NT2/D1 (cell line): ENCODE results near the gene SMIM13.

Experiments used
- DNase-seq: peaks from one replicate; pipeline ENCODE4 v3.0.0-alpha.2; 2011; ENCODE audit warnings: low read depth, low spot score
- H3K27me3 ChIP-seq: 2 replicates; pipeline ENCODE4 v1.6.0; 2011; ENCODE audit warnings: mild to moderate bottlenecking; ENCODE audit not compliant: insufficient read length, insufficient read depth
- H3K36me3 ChIP-seq: 2 replicates; pipeline ENCODE4 v1.6.1; 2011; ENCODE audit warnings: mild to moderate bottlenecking, low read length, mixed read lengths; ENCODE audit not compliant: insufficient read depth, insufficient read length
- H3K4me1 ChIP-seq: 2 replicates; pipeline ENCODE4 v1.5.1; 2011; ENCODE audit not compliant: insufficient read depth, insufficient read length
- H3K4me3 ChIP-seq: 2 replicates; pipeline ENCODE4 v1.5.1; 2011; ENCODE audit warnings: low read depth; ENCODE audit not compliant: insufficient read length
- H3K9ac ChIP-seq: 2 replicates; pipeline ENCODE4 v1.6.0; 2011; ENCODE audit warnings: low read depth; ENCODE audit not compliant: insufficient read length
- H3K9me3 ChIP-seq: 2 replicates; pipeline ENCODE4 v1.5.1; 2011; ENCODE audit warnings: mild to moderate bottlenecking, low read length; ENCODE audit not compliant: insufficient read depth
- SUZ12 ChIP-seq: IDR thresholded peaks from 2 replicates; pipeline ENCODE4 v1.6.1; 2011; ENCODE audit not compliant: insufficient read length, insufficient read depth; ENCODE audit errors: extremely low read depth
- YY1 ChIP-seq: IDR thresholded peaks from 2 replicates; pipeline ENCODE4 v1.6.1; 2011; ENCODE audit not compliant: insufficient read length, insufficient read depth
- ZNF274 ChIP-seq: IDR thresholded peaks from 2 replicates; pipeline ENCODE4 v1.6.1; 2011; ENCODE audit warnings: mild to moderate bottlenecking, low read depth, low read length

SMIM13 gene

GRCh38 chr6:11056871-11057270, 36.8 kb upstream of the SMIM13 start:
- TF ChIP-seq YY1 (no peak), ZNF274 (no peak), SUZ12 (no peak)
- Histone ChIP-seq H3K9ac (no peak overlapping the region), H3K4me3 (no peak overlapping the region), H3K36me3 (no peaks in the 10 kb centered on the region), H3K27me3 (no peaks in the 10 kb centered on the region), H3K4me1 (no peaks in the 10 kb centered on the region), H3K9me3 (no peaks in the 10 kb centered on the region)
- no peak for DNase-seq

- H3K27me3 ChIP-seq, result no peaks in the 10 kb centered on the region
- no peaks in the 10 kb centered on the region for H3K4me1 ChIP-seq
- H3K36me3 ChIP-seq, result no peaks in the 10 kb centered on the region
- H3K4me3 ChIP-seq, result no peak overlapping the region
- H3K9me3 ChIP-seq, result no peaks in the 10 kb centered on the region
- TF ChIP-seq YY1 (no peak), SUZ12 (no peak), ZNF274 (no peak)
- H3K9ac ChIP-seq, result no peak overlapping the region
- no peak for DNase-seq
Measured at GRCh38 chr6:11058406-11058805, 35.2 kb upstream of the SMIM13 start.

GRCh38 chr6:11062083-11062482, 31.6 kb upstream of the SMIM13 start:
- no peaks in the 10 kb centered on the region for H3K9me3 ChIP-seq
- no peaks in the 10 kb centered on the region for H3K27me3 ChIP-seq
- TF ChIP-seq YY1 (no peak), ZNF274 (no peak), SUZ12 (no peak)
- no peak overlapping the region for H3K9ac ChIP-seq
- no peak for DNase-seq
- H3K4me1 ChIP-seq, result no peaks in the 10 kb centered on the region
- H3K36me3 ChIP-seq, result no peaks in the 10 kb centered on the region
- no peak overlapping the region for H3K4me3 ChIP-seq

- Histone ChIP-seq H3K4me3 (no peak overlapping the region), H3K36me3 (no peaks in the 10 kb centered on the region), H3K9me3 (no peaks in the 10 kb centered on the region), H3K9ac (no peak overlapping the region), H3K27me3 (no peaks in the 10 kb centered on the region), H3K4me1 (no peaks in the 10 kb centered on the region)
- no peak for DNase-seq
- TF ChIP-seq SUZ12 (no peak), ZNF274 (no peak), YY1 (no peak)
Measured at GRCh38 chr6:11062715-11063114, 30.9 kb upstream of the SMIM13 start.

- TF ChIP-seq ZNF274 (no peak), SUZ12 (no peak), YY1 (no peak)
- Histone ChIP-seq H3K9me3 (no peaks in the 10 kb centered on the region), H3K27me3 (no peaks in the 10 kb centered on the region), H3K4me3 (no peak overlapping the region), H3K36me3 (no peaks in the 10 kb centered on the region), H3K4me1 (no peaks in the 10 kb centered on the region), H3K9ac (no peak overlapping the region)
- no peak for DNase-seq
Measured at GRCh38 chr6:11064836-11065235, 28.8 kb upstream of the SMIM13 start.

GRCh38 chr6:11065436-11066202, 28.0 kb upstream of the SMIM13 start:
- H3K9me3 ChIP-seq, result no peaks in the 10 kb centered on the region
- no peak for DNase-seq
- no peaks in the 10 kb centered on the region for H3K36me3 ChIP-seq
- H3K27me3 ChIP-seq, result no peaks in the 10 kb centered on the region
- no peak overlapping the region for H3K9ac ChIP-seq
- no peak overlapping the region for H3K4me3 ChIP-seq
- H3K4me1 ChIP-seq, result no peaks in the 10 kb centered on the region
- TF ChIP-seq YY1, result no peak
- TF ChIP-seq ZNF274, result no peak
- no peak for TF ChIP-seq SUZ12

- TF ChIP-seq ZNF274 (no peak), SUZ12 (no peak), YY1 (no peak)
- no peaks in the 10 kb centered on the region for H3K27me3 ChIP-seq
- DNase-seq, result no peak
- H3K36me3 ChIP-seq, result no peaks in the 10 kb centered on the region
- no peak overlapping the region for H3K9ac ChIP-seq
- no peak overlapping the region for H3K4me3 ChIP-seq
- no peaks in the 10 kb centered on the region for H3K9me3 ChIP-seq
- no peaks in the 10 kb centered on the region for H3K4me1 ChIP-seq
Measured at GRCh38 chr6:11066505-11067347, 26.9 kb upstream of the SMIM13 start.
